Activated naive CD4-positive, alpha-beta T cell treated with anti-CD3 and anti-CD28 coated beads, Interleukin-2, amount 10 ng/mL, durations not matched to agents 7 days and 5 days (primary cell): ENCODE results near the gene ERICH4.
A peak's percentile ranks its signal among the peaks of the same experiment; 100 is the strongest.
"Not testable (repeated sequence)": the region's sequence is repeated elsewhere in the genome, so short reads cannot be mapped to it uniquely, and the experiment has no call there.

Source experiments
- CTCF ChIA-PET: fragments of 350-600 bp; sonication (Branson Sonifier 250); formaldehyde crosslinking; loops from one replicate; lab custom pipeline; 2021; ENCODE audit warnings: antibody characterized with exemption; lab: Charles Lee
- DNase-seq: peaks from one replicate; pipeline ENCODE4 v3.0.0-alpha.2; 2020
- H3K27ac Mint-ChIP-seq: one replicate; pipeline ENCODE4 v1.8.0; 2021; ENCODE audit warnings: mild to moderate bottlenecking, moderate library complexity, mixed read lengths
- H3K27me3 Mint-ChIP-seq: one replicate; pipeline ENCODE4 v1.8.0; 2021; ENCODE audit warnings: mild to moderate bottlenecking, mixed read lengths
- H3K36me3 Mint-ChIP-seq: one replicate; pipeline ENCODE4 v1.8.0; 2021; ENCODE audit warnings: mixed read lengths
- H3K4me1 Mint-ChIP-seq: one replicate; pipeline ENCODE4 v1.8.0; 2021; ENCODE audit warnings: mixed read lengths
- H3K4me3 Mint-ChIP-seq: one replicate; pipeline ENCODE4 v1.8.0; 2021; ENCODE audit warnings: mild to moderate bottlenecking, moderate library complexity, mixed read lengths
- H3K9me3 Mint-ChIP-seq: one replicate; pipeline ENCODE4 v1.8.0; 2021; ENCODE audit warnings: mixed read lengths

The ERICH4 gene

GRCh38 chr19:41435376-41435775 lies 7.6 kb upstream of the ERICH4 start:
- not testable (repeated sequence) for H3K27ac Mint-ChIP-seq, DNase-seq, H3K9me3 Mint-ChIP-seq, H3K27me3 Mint-ChIP-seq, H3K4me3 Mint-ChIP-seq
- H3K36me3 Mint-ChIP-seq = peaks cover 33% of the 10 kb centered on the region
- H3K4me1 Mint-ChIP-seq = peaks cover 14% of the 10 kb centered on the region
- CTCF ChIA-PET = interaction anchor here (0.9 to 1.6 kb wide), 4 partner anchors 13 to 101 kb away, joined by 3 to 5 read pairs (median 4); no protein-coding TSS in a partner anchor

DNA sequence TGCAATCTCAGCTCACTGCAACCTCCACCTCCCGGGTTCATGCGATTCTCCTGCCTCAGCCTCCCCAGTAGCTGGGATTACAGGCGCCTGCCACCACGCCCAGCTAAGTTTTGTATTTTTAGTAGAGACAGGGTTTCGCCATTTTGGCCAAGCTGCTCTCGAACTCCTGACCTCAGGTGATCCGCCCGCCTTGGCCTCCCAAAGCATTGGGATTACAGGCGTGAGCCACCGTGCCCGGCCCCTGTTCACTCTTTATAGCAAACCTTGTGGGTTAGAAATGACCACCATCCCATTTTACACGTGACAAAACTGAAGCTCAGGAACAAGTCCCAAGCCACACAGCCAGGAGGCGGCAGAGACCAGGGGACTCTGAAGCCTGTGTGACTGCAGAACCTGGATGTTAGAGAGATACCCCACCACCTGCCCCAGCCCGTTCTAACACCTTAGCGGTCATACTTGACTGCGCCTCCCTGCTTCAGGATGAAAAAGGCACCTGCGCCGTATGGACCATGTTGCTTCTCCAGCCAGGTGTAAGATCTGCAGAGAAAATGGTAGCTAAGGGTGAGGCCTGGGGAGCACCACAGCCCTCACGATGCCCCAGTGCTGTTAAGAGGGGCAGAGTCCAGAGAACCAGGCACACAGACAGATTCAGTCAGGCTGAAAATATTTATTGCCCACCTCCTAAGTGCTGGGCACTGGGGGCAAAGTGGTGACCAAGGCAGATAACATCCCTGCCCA lies 6.9 kb upstream of the ERICH4 start:
- CTCF ChIA-PET = interaction anchor here (0.7 to 1.6 kb wide), 6 partner anchors 12 to 134 kb away, joined by 3 to 5 read pairs (median 4); no protein-coding TSS in a partner anchor
- H3K4me3 Mint-ChIP-seq = no peak overlapping the region
- no peak for DNase-seq
- no peak overlapping the region for H3K27ac Mint-ChIP-seq
- H3K4me1 Mint-ChIP-seq = peaks cover 21% of the 10 kb centered on the region
- H3K9me3 Mint-ChIP-seq = no peaks in the 10 kb centered on the region
- H3K36me3 Mint-ChIP-seq = peaks cover 31% of the 10 kb centered on the region
- no peaks in the 10 kb centered on the region for H3K27me3 Mint-ChIP-seq

- Mint-ChIP-seq H3K27ac (peak overlapping the region; percentile 6), H3K4me3 (no peak overlapping the region), H3K27me3 (no peaks in the 10 kb centered on the region), H3K4me1 (peaks cover 24% of the 10 kb centered on the region), H3K36me3 (peaks cover 29% of the 10 kb centered on the region), H3K9me3 (no peaks in the 10 kb centered on the region)
- no peak for DNase-seq
- CTCF ChIA-PET = interaction anchor here (0.7 to 1.6 kb wide), 3 partner anchors 13 to 134 kb away, joined by 3 to 5 read pairs (median 5); no protein-coding TSS in a partner anchor
These were observed 6.3 kb upstream of the ERICH4 start for GRCh38 chr19:41436674-41436951.

GRCh38 chr19:41437944-41438574 lies 4.9 kb upstream of the ERICH4 start:
- H3K27ac Mint-ChIP-seq = no peak overlapping the region
- peaks cover 24% of the 10 kb centered on the region for H3K4me1 Mint-ChIP-seq
- CTCF ChIA-PET = interaction anchor here (3.1 to 3.3 kb wide), 2 partner anchors 9 to 11 kb away, joined by 10 to 22 read pairs; no protein-coding TSS in a partner anchor
- H3K27me3 Mint-ChIP-seq = peaks cover under 1% of the 10 kb centered on the region
- no peaks in the 10 kb centered on the region for H3K9me3 Mint-ChIP-seq
- H3K36me3 Mint-ChIP-seq = peaks cover 18% of the 10 kb centered on the region
- no peak for DNase-seq
- peak overlapping the region; percentile 57 for H3K4me3 Mint-ChIP-seq

DNA sequence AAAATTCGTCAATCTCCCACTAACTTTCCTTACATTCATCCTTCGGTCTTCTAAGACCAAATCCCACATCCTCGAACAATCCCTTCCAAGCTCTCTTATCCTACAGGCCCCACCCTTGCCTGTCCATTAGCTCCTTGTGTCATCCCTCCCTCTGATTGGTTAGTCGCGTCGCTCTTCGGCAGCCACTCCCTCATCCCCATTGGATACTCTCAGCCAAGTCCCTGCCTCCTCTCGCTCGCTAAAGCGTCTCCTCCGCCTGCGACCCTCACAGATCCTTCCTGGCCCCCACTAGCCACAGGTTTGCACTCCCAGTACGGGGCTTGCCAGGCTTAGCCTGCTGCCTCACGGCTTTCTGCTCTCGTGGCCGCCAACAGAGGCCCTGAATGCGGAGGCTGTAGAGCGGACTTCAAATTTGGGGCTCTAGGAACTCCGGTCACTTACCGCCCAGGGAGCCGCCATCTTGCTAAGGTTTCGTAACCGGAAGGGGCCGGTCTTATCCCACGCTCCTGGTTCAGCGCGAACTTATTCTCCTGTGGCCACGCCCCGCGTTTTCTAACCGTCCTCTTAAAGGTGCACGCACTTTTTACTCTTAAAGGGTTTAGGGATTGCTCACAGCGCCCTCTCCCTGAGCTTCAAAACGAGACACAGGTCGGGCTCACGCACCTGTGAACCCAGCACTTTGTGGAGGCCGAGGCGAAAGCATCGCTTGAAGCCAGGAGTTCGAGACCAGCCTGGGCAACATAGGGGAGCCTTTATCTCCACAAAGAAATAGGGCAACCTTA lies 3.3 kb upstream of the ERICH4 start, which contains the start of gene DMAC2:
Gene DMAC2 (minus strand): TSS at position 472 of the 782 bp plus-strand sequence. CDS start 13 bp downstream, at position 459.
- H3K4me1 Mint-ChIP-seq = peaks cover 30% of the 10 kb centered on the region
- peak; percentile 99 for DNase-seq
- CTCF ChIA-PET = interaction anchor here (0.7 to 3.3 kb wide), 11 partner anchors 9 to 175 kb away, joined by 3 to 22 read pairs (median 4); partner anchors contain the start of gene CEACAM21
- H3K36me3 Mint-ChIP-seq = peaks cover 14% of the 10 kb centered on the region
- peaks cover 14% of the 10 kb centered on the region for H3K27me3 Mint-ChIP-seq
- no peak within 1 kb of the TSS for H3K4me3 Mint-ChIP-seq
- no peaks in the 10 kb centered on the region for H3K9me3 Mint-ChIP-seq
- no peak within 1 kb of the TSS for H3K27ac Mint-ChIP-seq

- Mint-ChIP-seq H3K9me3 (no peaks in the 10 kb centered on the region), H3K4me3 (no peak overlapping the region), H3K36me3 (peaks cover 10% of the 10 kb centered on the region), H3K27me3 (peaks cover 22% of the 10 kb centered on the region), H3K4me1 (peaks cover 31% of the 10 kb centered on the region), H3K27ac (no peak overlapping the region)
- DNase-seq = no peak
- CTCF ChIA-PET = no interaction called here
These were observed 1.5 kb upstream of the ERICH4 start for GRCh38 chr19:41441321-41441945.

DNA sequence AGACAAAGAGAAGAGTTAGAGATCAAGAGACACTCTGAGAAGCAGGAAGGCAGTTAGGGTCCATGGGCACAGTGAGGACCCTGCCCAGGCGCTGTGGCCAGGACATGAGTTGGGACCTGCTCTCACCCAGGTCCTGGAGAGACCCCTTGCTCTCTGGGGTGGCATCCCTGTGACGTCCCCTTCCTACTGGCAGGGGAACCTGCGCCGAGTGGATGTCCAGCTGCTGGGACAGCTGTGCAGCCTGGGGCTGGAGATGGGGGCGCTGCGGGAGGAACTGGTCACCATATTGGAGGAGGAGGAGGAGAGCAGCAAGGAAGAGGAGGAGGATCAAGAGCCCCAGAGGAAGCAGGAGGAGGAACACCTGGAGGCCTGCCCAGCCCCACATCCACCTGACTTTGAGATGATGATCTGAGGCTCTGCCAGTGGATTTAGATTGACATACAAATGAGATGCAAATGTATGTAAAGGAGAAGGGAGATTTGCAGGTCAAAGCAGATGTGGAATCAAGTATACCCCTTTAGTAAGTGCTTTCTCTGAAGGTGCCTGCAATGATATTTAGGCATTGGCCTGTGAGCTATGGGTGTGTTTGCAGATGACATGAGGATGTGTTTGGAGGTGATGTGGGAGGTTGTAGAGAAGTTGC lies 978 bp downstream of the ERICH4 start:
- no peak overlapping the region for H3K27ac Mint-ChIP-seq
- no peaks in the 10 kb centered on the region for H3K36me3 Mint-ChIP-seq
- DNase-seq = no peak
- no peak overlapping the region for H3K4me3 Mint-ChIP-seq
- no peaks in the 10 kb centered on the region for H3K9me3 Mint-ChIP-seq
- CTCF ChIA-PET = interaction anchor here (0.9 kb wide), 1 partner anchor 128 kb away, joined by 3 read pairs; no protein-coding TSS in a partner anchor
- H3K27me3 Mint-ChIP-seq = peaks cover 43% of the 10 kb centered on the region
- H3K4me1 Mint-ChIP-seq = peaks cover 38% of the 10 kb centered on the region

DNA sequence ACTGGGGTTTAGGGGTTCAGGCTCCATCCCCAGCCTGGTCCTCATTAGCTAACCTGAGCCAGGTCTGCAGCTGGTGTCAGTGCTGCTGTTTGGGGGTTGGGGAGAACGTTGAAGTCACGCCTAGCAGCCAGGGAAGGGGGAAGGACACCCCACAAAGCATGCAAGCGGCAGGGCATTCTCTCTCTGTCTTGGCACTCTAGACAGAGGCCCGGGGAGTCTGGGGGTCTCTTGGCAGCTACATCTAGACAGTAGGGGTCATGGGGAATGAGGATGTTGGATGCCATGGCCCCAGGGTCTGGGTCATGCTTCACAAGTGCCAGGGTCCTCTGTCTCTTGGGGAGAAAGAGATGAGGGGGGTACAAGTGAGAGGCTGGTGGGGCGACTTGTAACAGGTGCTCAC lies 2.6 kb downstream of the ERICH4 start:
- H3K9me3 Mint-ChIP-seq = no peaks in the 10 kb centered on the region
- H3K36me3 Mint-ChIP-seq = no peaks in the 10 kb centered on the region
- peaks cover 42% of the 10 kb centered on the region for H3K4me1 Mint-ChIP-seq
- no peak overlapping the region for H3K4me3 Mint-ChIP-seq
- CTCF ChIA-PET = interaction anchor here (6.9 to 7.3 kb wide), 2 partner anchors 92 to 124 kb away, joined by 80 to 107 read pairs; no protein-coding TSS in a partner anchor
- no peak for DNase-seq
- peaks cover 53% of the 10 kb centered on the region for H3K27me3 Mint-ChIP-seq
- H3K27ac Mint-ChIP-seq = no peak overlapping the region

DNA sequence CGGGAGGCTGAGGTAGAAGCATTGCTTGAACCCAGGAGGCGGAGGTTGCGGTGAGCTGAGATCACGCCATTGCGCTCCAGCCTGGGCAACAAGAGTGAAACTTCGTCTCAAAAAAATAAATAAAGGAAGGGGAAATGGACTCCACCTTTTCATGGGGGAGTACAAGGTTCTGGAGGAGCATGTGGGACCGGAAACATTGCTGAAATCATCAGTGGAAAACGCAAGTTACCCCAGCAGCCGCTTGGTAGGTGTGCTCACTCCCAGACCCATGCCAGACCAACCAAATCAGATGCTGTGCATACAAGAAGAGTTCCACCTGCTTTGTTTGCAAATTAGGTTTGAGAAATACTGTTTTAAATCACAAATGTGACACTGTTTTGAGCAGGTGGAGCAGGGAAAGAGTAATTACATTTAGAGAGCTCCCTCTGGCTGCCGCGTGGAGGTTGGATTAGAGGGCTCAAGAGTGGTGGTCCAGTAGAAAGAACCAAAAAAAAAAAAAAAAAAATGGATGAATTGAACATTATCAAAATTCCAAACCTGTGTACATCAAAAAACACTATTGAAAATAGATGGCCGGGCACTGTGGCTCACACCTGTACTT lies 4.9 kb downstream of the ERICH4 start:
- Mint-ChIP-seq H3K4me3 (peak overlapping the region; percentile 27), H3K27me3 (peaks cover 53% of the 10 kb centered on the region), H3K27ac (no peak overlapping the region), H3K4me1 (peaks cover 32% of the 10 kb centered on the region), H3K9me3 (no peaks in the 10 kb centered on the region), H3K36me3 (no peaks in the 10 kb centered on the region)
- DNase-seq = no peak
- CTCF ChIA-PET = interaction anchor here (0.6 to 7.3 kb wide), 14 partner anchors 8 to 750 kb away, joined by 3 to 107 read pairs (median 9); partner anchors contain the start of gene DMAC2

GRCh38 chr19:41449079-41449864 lies 6.3 kb downstream of the ERICH4 start:
- H3K36me3 Mint-ChIP-seq = no peaks in the 10 kb centered on the region
- no peak overlapping the region for H3K27ac Mint-ChIP-seq
- peak overlapping the region; percentile 59 for H3K4me3 Mint-ChIP-seq
- no peaks in the 10 kb centered on the region for H3K9me3 Mint-ChIP-seq
- H3K27me3 Mint-ChIP-seq = peaks cover 40% of the 10 kb centered on the region
- CTCF ChIA-PET = interaction anchor here (0.7 to 7.3 kb wide), 26 partner anchors 7 to 245 kb away, joined by 3 to 107 read pairs (median 5); partner anchors contain the start of genes B3GNT8, CEACAM21 and DMAC2
- DNase-seq = peak; percentile 80
- peaks cover 30% of the 10 kb centered on the region for H3K4me1 Mint-ChIP-seq

DNA sequence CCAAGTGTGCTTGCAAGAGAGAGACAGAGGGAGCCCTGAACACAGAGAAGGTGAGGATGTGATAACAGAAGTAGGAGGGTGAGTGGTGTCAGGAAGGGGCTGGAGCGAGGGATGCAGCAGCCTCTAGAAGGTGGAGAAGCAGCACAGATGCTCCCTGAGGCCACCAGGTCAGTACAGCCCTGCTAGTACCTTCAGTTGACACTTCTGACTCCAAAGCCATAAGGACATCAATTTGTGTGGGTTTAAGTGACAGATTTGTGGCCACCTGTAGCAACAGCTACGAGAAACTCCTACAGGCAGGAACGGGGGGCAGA lies 6.9 kb downstream of the ERICH4 start:
- CTCF ChIA-PET = interaction anchor here (0.7 to 7.3 kb wide), 17 partner anchors 9 to 147 kb away, joined by 3 to 107 read pairs (median 5); partner anchors contain the start of genes CEACAM21 and DMAC2
- H3K27ac Mint-ChIP-seq = no peak overlapping the region
- H3K9me3 Mint-ChIP-seq = no peaks in the 10 kb centered on the region
- no peak for DNase-seq
- H3K36me3 Mint-ChIP-seq = no peaks in the 10 kb centered on the region
- H3K27me3 Mint-ChIP-seq = peaks cover 39% of the 10 kb centered on the region
- peaks cover 32% of the 10 kb centered on the region for H3K4me1 Mint-ChIP-seq
- no peak overlapping the region for H3K4me3 Mint-ChIP-seq

DNA sequence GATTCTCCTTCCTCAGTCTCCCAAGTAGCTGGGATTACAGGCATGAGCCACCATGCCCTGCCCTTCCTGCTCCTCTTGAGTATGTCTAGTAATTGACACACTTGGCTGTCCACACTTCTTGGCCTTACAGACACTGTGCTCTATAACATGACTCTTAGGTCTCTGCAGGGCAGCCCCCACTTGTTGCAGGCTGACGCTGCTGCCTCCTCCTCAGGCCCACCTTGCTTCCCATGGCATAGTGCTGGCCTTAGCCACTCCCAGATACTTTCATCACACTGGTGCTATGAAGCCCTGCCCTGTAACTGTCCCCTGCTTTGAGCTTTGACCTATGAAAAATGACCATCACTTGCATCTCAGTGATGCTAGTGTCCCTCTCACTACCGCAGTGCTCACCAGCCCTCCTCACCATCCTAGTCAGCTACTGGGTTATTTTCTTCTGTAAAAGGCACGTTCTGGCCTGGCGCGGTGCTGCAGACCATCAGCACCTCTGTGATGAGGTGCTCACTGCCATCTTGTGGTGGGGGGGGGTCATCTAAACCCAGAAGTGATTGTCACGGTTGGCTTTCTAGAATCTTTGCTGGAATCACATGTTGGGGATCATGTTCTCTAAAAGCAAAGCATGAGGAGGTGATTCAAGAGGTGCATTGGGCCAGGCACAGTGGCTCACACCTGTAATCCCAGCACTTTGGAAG lies 9.8 kb downstream of the ERICH4 start:
- H3K27me3 Mint-ChIP-seq = peaks cover 18% of the 10 kb centered on the region
- peaks cover 46% of the 10 kb centered on the region for H3K4me1 Mint-ChIP-seq
- no peak for DNase-seq
- no peak overlapping the region for H3K4me3 Mint-ChIP-seq
- H3K27ac Mint-ChIP-seq = no peak overlapping the region
- H3K36me3 Mint-ChIP-seq = no peaks in the 10 kb centered on the region
- H3K9me3 Mint-ChIP-seq = no peaks in the 10 kb centered on the region
- CTCF ChIA-PET = interaction anchor here (1.0 kb wide), 1 partner anchor 145 kb away, joined by 3 read pairs; no protein-coding TSS in a partner anchor
